A673 (cell line): ENCODE results near the gene OTULINL.

Source experiments
- CTCF ChIP-seq: fragments of 300-800, 200-600 bp; sonication (generic); conservative IDR thresholded peaks from 2 replicates; pipeline ENCODE4 v1.5.1; 2017; ENCODE audit warnings: low read depth, mild to moderate bottlenecking, antibody characterized with exemption, low read length, moderate library complexity, mixed read lengths
- EZH2 ChIP-seq: fragments of 200-600 bp; sonication (generic); IDR thresholded peaks from 2 replicates; pipeline ENCODE4 v1.6.1; 2017; ENCODE audit warnings: borderline replicate concordance, low read depth, mild to moderate bottlenecking, mixed read lengths, antibody characterized with exemption, low read length; ENCODE audit not compliant: poor library complexity, severe bottlenecking

GRCh38 chr5:14572836-14573235 lies 8.8 kb upstream of the OTULINL start:
- no peak for TF ChIP-seq CTCF
- no peak for TF ChIP-seq EZH2
